ENCODE results near the gene AOPEP.

The AOPEP gene

GRCh38 chr9:95067897-95068296, 341.4 kb downstream of the AOPEP start:
- Histone ChIP-seq H3K27ac (ENCODE audit: low read depth, low read length) (no peak overlapping the region), H3K4me1 (ENCODE audit: control insufficient read depth in 1 of 2, insufficient read depth in 2 of 2, low read length in 2 of 2) (peaks cover 23 to 60% of the 10 kb centered on the region in 2 donors)

DNA sequence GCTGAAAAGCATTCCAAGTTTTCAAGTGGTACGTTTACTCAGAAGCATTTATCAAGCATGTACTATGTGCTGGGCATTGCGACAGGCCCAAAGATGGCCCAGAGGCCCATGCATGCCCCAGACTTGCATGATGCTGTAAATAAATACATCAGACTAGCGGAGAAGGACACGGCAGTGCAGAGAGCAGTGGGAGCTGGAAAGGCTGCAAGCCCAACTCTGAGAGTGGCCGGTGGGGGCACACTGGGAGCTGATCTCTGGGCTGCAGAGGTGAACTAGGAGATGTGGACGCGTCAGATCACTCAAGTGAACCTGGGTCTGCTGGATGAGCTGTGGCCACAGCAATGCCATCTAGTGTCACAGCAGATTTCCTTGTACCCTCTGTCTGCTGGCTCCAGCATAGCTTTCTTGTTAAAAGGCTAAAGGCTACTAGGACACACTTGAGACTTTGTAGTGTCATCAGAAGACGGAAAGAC, 344.1 kb downstream of the AOPEP start:
- H3K4me1 ChIP-seq (ENCODE audit: control insufficient read depth in 1 of 2, insufficient read depth in 2 of 2, low read length in 2 of 2): peaks cover 21 to 60% of the 10 kb centered on the region in 2 donors
- H3K27me3 ChIP-seq (ENCODE audit: control insufficient read depth in 1 of 2, insufficient read depth in 2 of 2, low read length in 2 of 2): no peaks in the 10 kb centered on the region
- H3K4me3 ChIP-seq (ENCODE audit: low read depth in 1 of 2, low read length in 2 of 2): no peak overlapping the region
- H3K9ac ChIP-seq (ENCODE audit: low read depth in 1 of 2, low read length in 2 of 2): no peak overlapping the region
- H3K36me3 ChIP-seq (ENCODE audit: control insufficient read depth in 1 of 2, insufficient read depth in 2 of 2, low read length in 2 of 2): peaks cover 9 to 15% of the 10 kb centered on the region in 2 donors
- no peak overlapping the region for H3K27ac ChIP-seq (ENCODE audit: low read depth, low read length)
- H3K9me3 ChIP-seq (ENCODE audit: control insufficient read depth in 1 of 2, low read length in 2 of 2): no peaks in the 10 kb centered on the region

More at GRCh38 chr9:95067897-95068296, 341.4 kb downstream of the AOPEP start:
- Histone ChIP-seq H3K27me3 (ENCODE audit: control insufficient read depth in 1 of 2, insufficient read depth in 2 of 2, low read length in 2 of 2) (no peaks in the 10 kb centered on the region), H3K9ac (ENCODE audit: low read depth in 1 of 2, low read length in 2 of 2) (peak overlapping the region in 1 of 2 donors; percentile 8), H3K4me3 (ENCODE audit: low read depth in 1 of 2, low read length in 2 of 2) (no peak overlapping the region), H3K9me3 (ENCODE audit: control insufficient read depth in 1 of 2, low read length in 2 of 2) (no peaks in the 10 kb centered on the region), H3K36me3 (ENCODE audit: control insufficient read depth in 1 of 2, insufficient read depth in 2 of 2, low read length in 2 of 2) (peaks cover 9 to 22% of the 10 kb centered on the region in 2 donors)

DNA sequence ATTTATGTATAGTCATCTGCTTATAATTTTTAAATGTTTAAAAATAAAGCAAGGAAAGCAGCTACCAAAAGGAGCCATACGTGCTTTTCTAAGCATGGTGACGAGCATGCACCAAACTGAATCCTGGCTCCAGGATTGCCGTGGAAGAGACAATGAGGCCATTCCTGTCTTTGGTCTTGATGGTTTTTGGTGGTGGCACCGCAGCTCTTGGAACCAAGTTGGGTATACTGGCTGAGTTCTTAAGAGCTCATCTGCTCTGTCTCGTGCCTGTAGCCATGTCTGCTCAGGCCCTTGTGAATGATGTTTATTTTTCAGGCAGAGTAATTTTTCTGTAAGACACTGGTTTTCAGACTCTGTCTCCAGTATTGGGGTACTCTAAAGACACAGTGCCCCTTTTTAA, 345.0 kb downstream of the AOPEP start:
- H3K27me3 ChIP-seq (ENCODE audit: control insufficient read depth in 1 of 2, insufficient read depth in 2 of 2, low read length in 2 of 2): no peaks in the 10 kb centered on the region
- H3K27ac ChIP-seq (ENCODE audit: low read depth, low read length): no peak overlapping the region
- H3K9ac ChIP-seq (ENCODE audit: low read depth in 1 of 2, low read length in 2 of 2): no peak overlapping the region
- no peaks in the 10 kb centered on the region for H3K9me3 ChIP-seq (ENCODE audit: control insufficient read depth in 1 of 2, low read length in 2 of 2)
- H3K36me3 ChIP-seq (ENCODE audit: control insufficient read depth in 1 of 2, insufficient read depth in 2 of 2, low read length in 2 of 2): peaks cover 9 to 15% of the 10 kb centered on the region in 2 donors
- H3K4me1 ChIP-seq (ENCODE audit: control insufficient read depth in 1 of 2, insufficient read depth in 2 of 2, low read length in 2 of 2): peaks cover 27 to 59% of the 10 kb centered on the region in 2 donors
- no peak overlapping the region for H3K4me3 ChIP-seq (ENCODE audit: low read depth in 1 of 2, low read length in 2 of 2)

- no peak overlapping the region for H3K4me3 ChIP-seq (ENCODE audit: low read depth in 1 of 2, low read length in 2 of 2)
- no peak overlapping the region for H3K27ac ChIP-seq (ENCODE audit: low read depth, low read length)
- H3K4me1 ChIP-seq (ENCODE audit: control insufficient read depth in 1 of 2, insufficient read depth in 2 of 2, low read length in 2 of 2): peaks cover 31 to 60% of the 10 kb centered on the region in 2 donors
- no peaks in the 10 kb centered on the region for H3K27me3 ChIP-seq (ENCODE audit: control insufficient read depth in 1 of 2, insufficient read depth in 2 of 2, low read length in 2 of 2)
- peaks cover 8 to 15% of the 10 kb centered on the region in 2 donors for H3K36me3 ChIP-seq (ENCODE audit: control insufficient read depth in 1 of 2, insufficient read depth in 2 of 2, low read length in 2 of 2)
- no peaks in the 10 kb centered on the region for H3K9me3 ChIP-seq (ENCODE audit: control insufficient read depth in 1 of 2, low read length in 2 of 2)
- no peak overlapping the region for H3K9ac ChIP-seq (ENCODE audit: low read depth in 1 of 2, low read length in 2 of 2)
Observed at GRCh38 chr9:95071925-95072324, 345.4 kb downstream of the AOPEP start.

DNA sequence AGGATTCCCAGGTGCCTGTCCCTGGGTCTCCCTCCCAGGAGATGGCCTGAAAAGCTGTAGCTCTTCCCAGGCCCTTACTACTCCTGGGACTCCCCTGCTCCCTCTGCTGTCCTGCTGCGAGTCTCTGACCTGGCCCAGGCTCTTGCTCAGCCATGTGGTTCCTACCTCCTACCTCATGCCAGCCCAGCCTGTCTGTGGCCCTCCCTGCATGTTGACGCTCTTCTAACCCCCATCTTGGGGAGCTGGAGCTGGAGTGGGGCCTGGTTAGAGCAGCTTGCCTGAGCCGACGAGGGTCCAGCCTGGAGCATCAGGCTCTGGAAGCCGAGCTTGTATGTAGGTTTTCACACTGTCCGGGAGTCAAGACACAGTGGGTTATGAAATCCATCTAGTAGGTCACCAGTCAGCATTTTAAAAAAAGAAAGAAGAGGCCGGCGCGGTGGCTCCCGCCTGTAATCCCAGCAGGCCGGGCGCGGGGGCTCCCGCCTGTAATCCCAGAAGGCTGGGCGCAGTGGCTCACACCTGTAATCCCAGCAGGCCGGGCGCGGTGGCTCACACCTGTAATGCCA, 346.6 kb downstream of the AOPEP start:
- Histone ChIP-seq H3K4me1 (ENCODE audit: control insufficient read depth in 1 of 2, insufficient read depth in 2 of 2, low read length in 2 of 2) (peaks cover 41 to 63% of the 10 kb centered on the region in 2 donors), H3K9me3 (ENCODE audit: control insufficient read depth in 1 of 2, low read length in 2 of 2) (no peaks in the 10 kb centered on the region), H3K27me3 (ENCODE audit: control insufficient read depth in 1 of 2, insufficient read depth in 2 of 2, low read length in 2 of 2) (no peaks in the 10 kb centered on the region), H3K27ac (ENCODE audit: low read depth, low read length) (no peak overlapping the region), H3K9ac (ENCODE audit: low read depth in 1 of 2, low read length in 2 of 2) (no peak overlapping the region), H3K36me3 (ENCODE audit: control insufficient read depth in 1 of 2, insufficient read depth in 2 of 2, low read length in 2 of 2) (peaks cover 5 to 10% of the 10 kb centered on the region in 2 donors), H3K4me3 (ENCODE audit: low read depth in 1 of 2, low read length in 2 of 2) (no peak overlapping the region)

DNA sequence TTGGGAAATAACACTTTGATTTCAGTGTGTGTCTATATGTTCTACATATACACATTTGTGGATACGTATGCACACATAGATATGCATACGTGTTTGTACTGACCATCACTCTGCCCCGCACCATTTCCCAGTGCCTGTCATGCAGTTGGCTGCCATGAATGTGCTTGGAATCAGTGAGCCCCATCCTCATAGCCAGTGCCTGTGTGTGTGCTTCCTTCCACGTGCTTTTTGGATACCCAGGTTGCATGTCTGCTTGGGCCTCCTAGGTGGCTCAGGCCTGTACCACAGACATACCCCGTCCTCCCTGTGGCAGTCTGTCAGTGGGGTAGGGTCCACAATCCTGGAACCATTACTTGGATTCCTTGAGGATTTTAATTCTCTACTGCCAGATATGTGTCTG, 347.4 kb downstream of the AOPEP start:
- Histone ChIP-seq H3K4me1 (ENCODE audit: control insufficient read depth in 1 of 2, insufficient read depth in 2 of 2, low read length in 2 of 2) (peaks cover 49 to 71% of the 10 kb centered on the region in 2 donors), H3K27me3 (ENCODE audit: control insufficient read depth in 1 of 2, insufficient read depth in 2 of 2, low read length in 2 of 2) (no peaks in the 10 kb centered on the region), H3K4me3 (ENCODE audit: low read depth in 1 of 2, low read length in 2 of 2) (no peak overlapping the region), H3K9me3 (ENCODE audit: control insufficient read depth in 1 of 2, low read length in 2 of 2) (no peaks in the 10 kb centered on the region), H3K27ac (ENCODE audit: low read depth, low read length) (no peak overlapping the region), H3K9ac (ENCODE audit: low read depth in 1 of 2, low read length in 2 of 2) (no peak overlapping the region), H3K36me3 (ENCODE audit: control insufficient read depth in 1 of 2, insufficient read depth in 2 of 2, low read length in 2 of 2) (peaks cover 5 to 7% of the 10 kb centered on the region in 2 donors)

GRCh38 chr9:95074632-95075031, 348.1 kb downstream of the AOPEP start:
- no peaks in the 10 kb centered on the region for H3K9me3 ChIP-seq (ENCODE audit: control insufficient read depth in 1 of 2, low read length in 2 of 2)
- peaks cover under 1 to 5% of the 10 kb centered on the region in 2 donors for H3K36me3 ChIP-seq (ENCODE audit: control insufficient read depth in 1 of 2, insufficient read depth in 2 of 2, low read length in 2 of 2)
- no peak overlapping the region for H3K4me3 ChIP-seq (ENCODE audit: low read depth in 1 of 2, low read length in 2 of 2)
- peaks cover 56 to 70% of the 10 kb centered on the region in 2 donors for H3K4me1 ChIP-seq (ENCODE audit: control insufficient read depth in 1 of 2, insufficient read depth in 2 of 2, low read length in 2 of 2)
- no peak overlapping the region for H3K27ac ChIP-seq (ENCODE audit: low read depth, low read length)
- no peak overlapping the region for H3K9ac ChIP-seq (ENCODE audit: low read depth in 1 of 2, low read length in 2 of 2)
- no peaks in the 10 kb centered on the region for H3K27me3 ChIP-seq (ENCODE audit: control insufficient read depth in 1 of 2, insufficient read depth in 2 of 2, low read length in 2 of 2)

DNA sequence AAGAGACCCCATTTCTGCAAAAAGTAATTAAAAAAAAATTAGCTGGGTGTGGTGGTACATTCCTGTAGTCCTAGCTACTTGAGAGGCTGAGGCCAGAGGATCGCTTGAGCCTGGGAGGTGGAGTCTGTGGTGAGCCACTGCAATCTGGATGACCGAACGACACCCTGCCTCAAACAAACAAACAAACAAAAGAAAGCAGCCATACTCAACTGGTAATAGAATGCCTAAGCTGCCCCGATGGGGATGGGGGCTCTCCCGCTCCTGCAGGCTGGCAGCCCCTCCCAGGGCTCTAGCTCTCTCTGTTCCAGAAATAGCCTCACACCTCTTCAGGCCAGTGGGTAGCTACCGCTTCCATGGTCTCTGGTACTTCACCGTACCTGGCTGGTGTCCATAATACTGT, 349.2 kb downstream of the AOPEP start:
- Histone ChIP-seq H3K27ac (ENCODE audit: low read depth, low read length) (no peak overlapping the region), H3K9me3 (ENCODE audit: control insufficient read depth in 1 of 2, low read length in 2 of 2) (no peaks in the 10 kb centered on the region), H3K9ac (ENCODE audit: low read depth in 1 of 2, low read length in 2 of 2) (no peak overlapping the region), H3K4me3 (ENCODE audit: low read depth in 1 of 2, low read length in 2 of 2) (no peak overlapping the region), H3K36me3 (ENCODE audit: control insufficient read depth in 1 of 2, insufficient read depth in 2 of 2, low read length in 2 of 2) (peaks cover 2 to 8% of the 10 kb centered on the region in 2 donors), H3K27me3 (ENCODE audit: control insufficient read depth in 1 of 2, insufficient read depth in 2 of 2, low read length in 2 of 2) (no peaks in the 10 kb centered on the region), H3K4me1 (ENCODE audit: control insufficient read depth in 1 of 2, insufficient read depth in 2 of 2, low read length in 2 of 2) (peaks cover 55 to 59% of the 10 kb centered on the region in 2 donors)

- H3K27ac ChIP-seq (ENCODE audit: low read depth, low read length): peak overlapping the region; percentile 17
- no peak overlapping the region for H3K9ac ChIP-seq (ENCODE audit: low read depth in 1 of 2, low read length in 2 of 2)
- peaks cover 11 to 17% of the 10 kb centered on the region in 2 donors for H3K36me3 ChIP-seq (ENCODE audit: control insufficient read depth in 1 of 2, insufficient read depth in 2 of 2, low read length in 2 of 2)
- H3K4me1 ChIP-seq (ENCODE audit: control insufficient read depth in 1 of 2, insufficient read depth in 2 of 2, low read length in 2 of 2): peaks cover 52 to 56% of the 10 kb centered on the region in 2 donors
- no peak overlapping the region for H3K4me3 ChIP-seq (ENCODE audit: low read depth in 1 of 2, low read length in 2 of 2)
- H3K27me3 ChIP-seq (ENCODE audit: control insufficient read depth in 1 of 2, insufficient read depth in 2 of 2, low read length in 2 of 2): no peaks in the 10 kb centered on the region
- H3K9me3 ChIP-seq (ENCODE audit: control insufficient read depth in 1 of 2, low read length in 2 of 2): no peaks in the 10 kb centered on the region
Observed at GRCh38 chr9:95076696-95077052, 350.2 kb downstream of the AOPEP start.

DNA sequence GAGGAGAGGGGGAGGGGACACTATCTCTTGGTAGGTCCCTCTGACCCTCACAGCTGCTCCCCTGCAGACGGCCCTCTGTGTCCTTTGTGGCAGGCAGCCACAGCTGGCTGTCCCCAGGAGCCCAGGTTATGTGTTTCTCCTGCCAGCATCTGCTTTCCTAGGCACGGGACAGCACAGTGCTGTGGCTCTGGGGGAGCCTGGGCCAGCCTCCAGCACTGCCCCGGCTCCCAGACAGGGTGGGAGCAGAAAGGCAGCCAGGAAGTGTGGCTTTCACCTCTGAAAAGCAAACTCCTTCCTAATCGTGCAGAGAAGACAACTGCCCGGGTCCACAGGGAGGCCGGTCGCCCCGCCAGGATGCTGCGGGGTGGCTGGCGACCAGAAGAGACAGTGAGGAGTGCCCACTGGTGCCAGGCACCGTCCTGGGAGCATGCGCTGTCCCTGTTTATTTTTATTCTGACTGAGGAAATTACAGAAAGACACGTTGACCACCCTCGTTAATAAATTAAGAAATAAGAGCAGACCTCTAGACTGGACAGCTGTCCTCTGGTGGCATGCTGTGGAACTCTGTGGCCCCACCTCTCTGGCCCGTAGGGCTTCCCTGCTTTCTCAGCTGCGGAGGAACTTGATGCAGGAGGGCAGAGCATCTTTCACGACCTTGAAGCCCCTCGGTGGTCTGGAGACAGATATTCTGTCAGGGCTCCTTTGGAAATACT, 350.7 kb downstream of the AOPEP start:
- Histone ChIP-seq H3K4me1 (ENCODE audit: control insufficient read depth in 1 of 2, insufficient read depth in 2 of 2, low read length in 2 of 2) (peaks cover 56% of the 10 kb centered on the region in 2 donors), H3K9ac (ENCODE audit: low read depth in 1 of 2, low read length in 2 of 2) (no peak overlapping the region), H3K4me3 (ENCODE audit: low read depth in 1 of 2, low read length in 2 of 2) (no peak overlapping the region), H3K27me3 (ENCODE audit: control insufficient read depth in 1 of 2, insufficient read depth in 2 of 2, low read length in 2 of 2) (no peaks in the 10 kb centered on the region), H3K9me3 (ENCODE audit: control insufficient read depth in 1 of 2, low read length in 2 of 2) (no peaks in the 10 kb centered on the region), H3K27ac (ENCODE audit: low read depth, low read length) (peak overlapping the region; percentile 17), H3K36me3 (ENCODE audit: control insufficient read depth in 1 of 2, insufficient read depth in 2 of 2, low read length in 2 of 2) (peaks cover 12 to 23% of the 10 kb centered on the region in 2 donors)
